ENCODE results near the gene JAK1. TPM values are rescaled to one million over a fixed set of nuclear protein-coding genes. Genes with fewer than 3 reads are reported as not detected.

The JAK1 gene
- polyA plus RNA-seq, 4 donors, result 101 to 108 (median 103) TPM

- no peak for DNase-seq (ENCODE audit: low read depth in 4 of 4, low spot score in 2 of 4)
Measured at GRCh38 chr1:64980745-64981600, 14.6 kb upstream of the JAK1 start.

- no peak for DNase-seq (ENCODE audit: low read depth in 4 of 4, low spot score in 2 of 4)
Measured at GRCh38 chr1:64979358-64979757, 13.0 kb upstream of the JAK1 start.

GRCh38 chr1:64976361-64976760 lies 10.0 kb upstream of the JAK1 start:
- no peak for DNase-seq (ENCODE audit: low read depth in 4 of 4, low spot score in 2 of 4)

- no peak for DNase-seq (ENCODE audit: low read depth in 4 of 4, low spot score in 2 of 4)
Measured at GRCh38 chr1:64975740-64976139, 9.4 kb upstream of the JAK1 start.

- no peak for DNase-seq (ENCODE audit: low read depth in 4 of 4, low spot score in 2 of 4)
Measured at GRCh38 chr1:64975127-64975526, 8.8 kb upstream of the JAK1 start.

GRCh38 chr1:64974288-64974825 lies 8.0 kb upstream of the JAK1 start:
- DNase-seq (ENCODE audit: low read depth in 4 of 4, low spot score in 2 of 4), result no peak

GRCh38 chr1:64973061-64973647 lies 6.8 kb upstream of the JAK1 start:
- no peak for DNase-seq (ENCODE audit: low read depth in 4 of 4, low spot score in 2 of 4)

- DNase-seq (ENCODE audit: low read depth in 4 of 4, low spot score in 2 of 4), result no peak
Measured at GRCh38 chr1:64969305-64970046, 3.1 kb upstream of the JAK1 start.

GRCh38 chr1:64967381-64967780 lies 1.0 kb upstream of the JAK1 start:
- peak in 1 of 4 donors; percentile 13 for DNase-seq (ENCODE audit: low read depth in 4 of 4, low spot score in 2 of 4)

- peak in 3 of 4 donors; percentile 58 to 69 (median 60) for DNase-seq (ENCODE audit: low read depth in 4 of 4, low spot score in 2 of 4)
Measured at GRCh38 chr1:64965366-64966157, 787 bp downstream of the JAK1 start.

GRCh38 chr1:64963466-64963865 lies 2.9 kb downstream of the JAK1 start:
- no peak for DNase-seq (ENCODE audit: low read depth in 4 of 4, low spot score in 2 of 4)

GRCh38 chr1:64962441-64962840 lies 3.9 kb downstream of the JAK1 start:
- peak in 2 of 4 donors; percentile 15 to 52 for DNase-seq (ENCODE audit: low read depth in 4 of 4, low spot score in 2 of 4)

- DNase-seq (ENCODE audit: low read depth in 4 of 4, low spot score in 2 of 4), result no peak
Measured at GRCh38 chr1:64961923-64962322, 4.4 kb downstream of the JAK1 start.

GRCh38 chr1:64960731-64961130 lies 5.6 kb downstream of the JAK1 start:
- DNase-seq (ENCODE audit: low read depth in 4 of 4, low spot score in 2 of 4), result no peak

- no peak for DNase-seq (ENCODE audit: low read depth in 4 of 4, low spot score in 2 of 4)
Measured at GRCh38 chr1:64959986-64960385, 6.4 kb downstream of the JAK1 start.

GRCh38 chr1:64956733-64957441 lies 9.5 kb downstream of the JAK1 start:
- no peak for DNase-seq (ENCODE audit: low read depth in 4 of 4, low spot score in 2 of 4)

GRCh38 chr1:64956010-64956640 lies 10.2 kb downstream of the JAK1 start:
- no peak for DNase-seq (ENCODE audit: low read depth in 4 of 4, low spot score in 2 of 4)

- no peak for DNase-seq (ENCODE audit: low read depth in 4 of 4, low spot score in 2 of 4)
Measured at GRCh38 chr1:64955097-64956009, 11.0 kb downstream of the JAK1 start.

Measured in left renal cortex interstitium (tissue), 4 donors.